SU-DHL-6 (cell line): ENCODE measurements around the gene ADCY5.

ENCODE experiments used
- CTCF ChIP-seq: fragments of 200-600 bp; sonication (generic); IDR thresholded peaks from one replicate; pipeline ENCODE4 v1.5.1; 2017; ENCODE audit warnings: antibody characterized with exemption, mild to moderate bottlenecking, low read length, moderate library complexity; ENCODE audit not compliant: insufficient read depth, poor library complexity, severe bottlenecking
- EZH2phosphoT487 ChIP-seq: fragments of 200-600 bp; sonication (generic), shearing (Covaris generic); conservative IDR thresholded peaks from 2 replicates; pipeline ENCODE4 v1.6.1; 2018; ENCODE audit warnings: mild to moderate bottlenecking, antibody characterized with exemption, low read length, moderate library complexity, mixed read lengths

- TF ChIP-seq CTCF (no peak), EZH2phosphoT487 (no peak)
These were observed 49.2 kb downstream of the ADCY5 start for GRCh38 chr3:123399653-123400052.
